Islet of Langerhans (tissue), 1 donor: ENCODE measurements around the gene COL9A1.

Experiments used
- FAIRE-seq: peaks from one replicate; lab custom pipeline; 2011; peaks lifted over from hg19 to GRCh38; lab: Jason Lieb, UNC

Gene COL9A1

DNA sequence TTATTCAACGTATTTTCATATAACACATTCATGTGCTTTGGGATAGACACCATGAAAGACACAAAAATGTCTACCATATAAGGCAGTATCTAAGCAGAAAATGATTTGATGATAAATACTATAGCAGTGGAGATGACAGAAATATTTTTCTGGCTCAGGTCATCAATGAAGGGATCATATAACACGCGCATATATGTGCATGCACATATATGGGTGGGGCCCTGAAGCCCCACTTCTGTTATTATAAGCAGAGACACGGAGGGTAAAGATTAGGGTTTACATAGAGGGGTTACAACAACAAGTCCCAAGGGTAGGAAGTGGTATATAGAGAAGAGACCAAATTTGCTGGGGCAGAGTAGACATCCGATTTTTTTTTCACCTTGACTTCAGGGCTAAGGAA is 16.0 kb downstream of the COL9A1 start:
- no peak for FAIRE-seq

- no peak for FAIRE-seq
These were observed 17.7 kb downstream of the COL9A1 start for GRCh38 chr6:70285201-70285600.

DNA sequence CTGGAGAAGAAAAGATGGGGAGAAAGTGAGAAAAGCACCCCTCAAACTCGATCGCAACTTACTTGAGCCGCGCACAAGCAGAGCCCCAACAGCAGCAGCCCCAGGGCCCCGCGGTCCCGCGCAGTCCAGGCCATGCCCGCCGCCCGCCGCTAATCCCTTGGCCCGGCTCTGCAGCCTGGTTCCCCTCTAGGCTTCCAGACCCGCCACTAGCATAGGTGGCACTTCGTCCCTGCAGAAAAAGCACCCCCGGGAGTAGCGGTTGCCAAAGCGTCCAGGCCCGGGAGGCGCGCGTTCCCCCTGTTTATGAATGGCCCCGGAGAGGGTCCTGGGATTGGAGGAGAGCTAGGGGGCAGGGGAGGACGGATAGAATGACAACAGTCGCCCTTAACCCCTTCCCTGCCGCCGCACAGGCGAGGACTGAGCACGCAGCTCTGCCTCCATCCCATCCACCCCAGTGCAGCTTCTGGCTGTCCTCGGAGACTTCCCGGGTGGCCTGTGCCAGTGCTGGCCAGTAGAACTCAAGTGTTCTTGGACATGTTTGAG is 19.9 kb downstream of the COL9A1 start:
- FAIRE-seq = no peak

GRCh38 chr6:70282312-70282918 is 20.5 kb downstream of the COL9A1 start:
- no peak for FAIRE-seq

- FAIRE-seq = no peak
These were observed 21.0 kb downstream of the COL9A1 start for GRCh38 chr6:70281923-70282311.

DNA sequence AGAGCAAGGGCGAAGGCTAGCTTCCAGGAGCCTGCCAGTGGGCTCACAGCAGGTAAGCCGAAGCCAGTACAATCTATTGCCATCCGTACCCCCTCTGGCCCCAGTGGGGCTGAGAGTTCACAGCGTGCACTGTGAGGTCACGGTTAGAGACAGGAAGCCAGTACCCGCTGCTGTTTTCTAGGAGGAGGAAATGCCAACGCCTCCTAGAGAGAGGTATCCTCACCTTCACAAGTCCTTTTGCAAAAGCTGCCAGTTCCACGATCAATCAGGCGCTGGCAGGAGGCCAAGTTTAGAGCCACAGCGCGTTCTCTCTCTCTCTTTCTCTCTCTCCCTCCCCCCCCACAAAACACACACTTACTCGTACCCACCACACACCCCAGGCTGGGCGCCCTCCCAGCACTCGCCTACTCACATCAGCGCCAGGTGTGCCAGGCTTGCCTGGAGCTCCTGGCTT is 22.5 kb downstream of the COL9A1 start:
- FAIRE-seq = no peak

DNA sequence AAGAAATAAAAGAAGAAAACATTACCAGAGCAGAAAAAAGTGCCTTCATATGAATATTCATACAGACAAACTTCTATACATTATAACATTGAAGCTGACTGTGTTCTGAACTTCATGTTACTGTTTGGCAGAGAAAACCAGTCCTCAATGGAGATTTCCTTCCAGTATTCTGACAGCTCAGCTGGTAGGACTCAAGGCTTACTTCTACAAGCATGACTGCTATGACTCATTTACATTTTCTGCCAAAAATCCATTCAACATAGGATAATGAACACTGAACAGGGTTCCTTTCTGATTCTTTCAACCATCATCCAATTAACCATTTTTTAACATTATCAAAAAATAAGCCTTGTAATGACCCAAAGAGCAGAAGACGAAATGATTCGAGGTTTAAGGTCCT is 25.4 kb downstream of the COL9A1 start:
- FAIRE-seq = no peak

- FAIRE-seq = no peak
These were observed 28.5 kb downstream of the COL9A1 start for GRCh38 chr6:70274338-70274737.

DNA sequence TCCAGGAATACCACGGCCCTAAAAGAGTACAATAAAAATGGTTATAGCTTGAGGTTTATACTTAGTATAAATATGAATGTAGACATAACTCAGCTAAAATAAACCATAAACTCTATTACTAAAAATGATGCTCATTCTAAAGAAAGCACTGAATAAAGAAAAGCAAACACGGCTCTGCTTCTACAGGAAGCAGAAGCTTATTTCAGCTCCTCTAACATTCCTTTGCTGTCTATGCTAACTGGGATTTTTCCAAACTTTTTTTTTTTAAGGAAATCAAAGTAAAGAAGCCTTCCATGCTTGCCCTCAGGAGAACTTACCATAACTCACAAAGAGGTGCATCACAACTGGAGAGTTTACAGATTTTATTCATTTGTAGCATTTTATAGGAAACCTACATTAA is 30.8 kb downstream of the COL9A1 start:
- FAIRE-seq = no peak

DNA sequence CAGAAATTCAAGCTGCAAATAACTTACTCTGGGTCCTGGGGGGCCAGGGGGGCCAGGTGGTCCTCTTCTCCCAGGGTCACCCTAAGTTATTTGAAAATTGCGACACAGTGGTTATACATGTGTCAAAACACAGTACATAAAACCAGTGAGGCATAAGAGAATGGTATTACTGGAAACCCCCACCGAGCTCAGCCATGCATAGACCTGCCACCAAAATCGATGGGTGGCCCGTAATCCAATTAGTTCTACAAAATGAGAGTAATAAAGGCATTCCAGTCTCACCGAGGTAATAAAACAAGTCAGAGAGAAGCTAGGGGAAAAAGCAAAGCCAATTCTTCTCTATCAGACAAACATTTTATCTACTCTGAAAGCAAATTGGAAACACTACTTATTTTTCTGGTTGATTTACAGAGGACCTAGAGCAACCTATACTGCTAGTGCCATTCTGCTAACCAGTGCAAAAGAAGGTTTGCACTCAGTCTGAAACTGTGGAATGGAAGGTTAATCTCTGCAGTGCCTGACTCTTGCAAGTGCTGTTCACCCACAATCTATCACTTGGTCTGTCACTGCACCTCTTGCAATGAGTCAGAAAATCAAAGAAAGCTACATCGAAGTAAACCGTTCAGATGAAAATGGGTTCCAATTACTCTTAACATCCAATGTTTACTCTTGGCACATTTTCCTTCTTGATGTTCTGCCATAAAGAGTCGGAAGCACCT is 32.4 kb downstream of the COL9A1 start:
- no peak for FAIRE-seq

- FAIRE-seq = no peak
These were observed 36.7 kb downstream of the COL9A1 start for GRCh38 chr6:70266142-70266541.

- peak; percentile 91 for FAIRE-seq
These were observed 38.6 kb downstream of the COL9A1 start for GRCh38 chr6:70264306-70264705.

DNA sequence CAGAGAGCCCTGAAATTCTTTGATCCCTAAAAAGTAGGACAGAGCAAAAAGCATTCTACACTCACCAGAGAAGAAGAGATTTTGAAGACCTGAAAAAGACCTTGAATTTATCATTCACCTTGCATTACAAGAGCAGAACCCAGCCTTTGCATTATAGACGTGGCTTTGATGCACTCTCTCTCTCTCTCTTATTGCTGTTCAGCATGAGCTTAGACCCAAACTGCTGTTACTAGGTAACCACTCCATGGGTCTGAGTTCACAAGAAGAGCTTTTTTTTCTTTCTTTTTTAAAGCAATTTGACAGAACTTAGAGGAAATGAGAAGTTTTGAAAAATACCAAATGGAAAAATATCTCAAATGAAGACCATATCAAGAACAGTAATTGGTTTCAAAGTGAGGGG is 44.4 kb downstream of the COL9A1 start:
- FAIRE-seq = no peak

DNA sequence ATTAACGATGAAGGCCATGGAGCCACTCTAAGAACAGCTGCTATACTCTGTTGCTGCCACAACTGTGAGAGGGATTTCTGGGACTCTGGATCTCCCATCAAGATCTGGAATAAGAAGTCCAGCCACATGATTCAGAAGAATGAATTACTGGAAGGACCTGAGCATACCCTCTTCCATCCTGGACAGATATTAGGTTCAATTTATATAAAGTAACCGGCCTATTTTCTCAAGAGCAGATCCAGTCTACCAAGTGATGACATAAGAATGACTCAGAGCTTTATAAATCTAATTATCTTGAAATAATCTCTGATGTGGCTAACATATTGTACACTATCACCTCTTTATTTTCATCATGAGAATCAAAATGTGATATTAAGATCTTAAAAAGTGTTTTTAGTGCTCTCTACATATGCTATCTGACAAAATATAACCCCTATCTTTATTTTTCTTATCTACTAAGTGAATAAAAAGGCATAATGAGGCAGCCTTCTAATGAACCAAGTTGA is 45.1 kb downstream of the COL9A1 start:
- no peak for FAIRE-seq

DNA sequence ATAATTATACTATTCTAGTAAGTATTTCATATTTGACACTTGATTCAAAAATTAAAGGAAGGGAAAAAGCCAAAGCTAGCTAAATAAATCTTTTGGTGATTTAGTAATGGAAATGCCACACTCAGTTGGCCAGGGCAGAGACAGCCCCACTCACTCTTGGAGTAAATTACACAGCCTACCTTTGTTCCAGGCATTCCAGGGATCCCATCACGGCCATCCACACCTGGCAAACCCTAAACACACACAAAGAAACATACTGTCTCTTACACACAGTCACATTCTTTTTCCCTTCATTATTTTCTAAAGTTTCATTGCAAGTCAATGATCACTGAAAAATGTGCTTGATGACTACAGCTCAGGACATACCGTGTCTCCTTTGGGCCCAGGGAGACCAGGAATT is 48.1 kb downstream of the COL9A1 start:
- FAIRE-seq = no peak

GRCh38 chr6:70253923-70254322 is 49.0 kb downstream of the COL9A1 start:
- FAIRE-seq = no peak

DNA sequence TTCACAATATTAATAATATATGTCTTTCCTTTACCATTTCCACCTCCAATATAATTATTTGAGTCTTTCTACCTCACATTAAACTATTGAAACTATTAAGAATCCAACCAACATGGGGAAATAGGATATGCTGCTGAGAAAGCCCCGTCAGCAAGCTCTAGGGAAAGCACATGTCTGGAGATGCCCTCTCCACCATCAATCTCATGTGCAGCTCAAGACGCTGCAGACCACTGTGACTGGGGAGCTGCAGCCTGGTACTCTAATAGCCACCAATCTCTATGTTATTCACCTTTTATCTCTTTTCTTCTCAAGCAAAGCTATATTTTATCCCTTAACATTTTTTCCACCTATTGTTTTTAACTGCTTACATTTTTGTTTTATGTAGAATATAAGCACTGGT is 50.3 kb downstream of the COL9A1 start:
- FAIRE-seq = no peak

DNA sequence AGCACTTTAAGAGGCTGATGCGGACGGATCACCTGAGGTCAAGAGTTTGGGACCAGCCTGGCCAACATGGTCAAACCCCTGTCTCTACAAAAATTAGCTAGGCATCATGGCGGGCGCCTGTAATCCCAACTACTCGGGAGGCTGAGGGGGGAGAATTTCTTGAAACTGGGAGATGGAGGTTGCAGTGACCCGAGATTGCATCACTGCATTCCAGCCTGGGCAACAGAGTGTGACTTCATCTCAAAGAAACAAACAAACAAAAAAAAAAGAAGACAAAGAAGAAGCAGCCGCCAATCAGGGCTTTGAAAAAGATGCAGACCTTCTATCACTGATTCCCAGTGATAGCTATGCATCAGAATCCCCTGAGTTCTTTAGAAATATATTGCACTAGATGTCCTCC is 56.8 kb downstream of the COL9A1 start:
- FAIRE-seq = no peak

DNA sequence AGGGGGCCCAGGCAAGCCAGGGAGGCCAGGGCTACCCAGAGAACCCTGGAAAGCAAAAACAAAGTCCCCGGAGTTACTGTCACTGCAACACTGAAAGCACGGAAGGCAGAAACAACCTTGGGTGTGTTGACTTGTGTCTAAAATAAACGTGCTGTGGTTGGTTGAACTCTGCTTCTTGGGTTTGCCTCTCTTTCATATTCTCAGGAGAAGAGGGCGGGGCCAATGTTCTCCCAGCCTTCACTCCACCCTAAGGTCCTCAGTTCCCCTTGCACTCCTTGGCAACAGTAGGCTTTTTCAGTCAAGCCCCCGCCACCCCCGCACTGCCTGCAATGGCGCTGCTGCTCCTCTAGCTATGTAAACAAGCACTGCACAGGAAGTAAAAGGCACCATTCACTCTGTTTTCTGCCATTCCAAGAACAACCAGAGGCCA is 60.9 kb downstream of the COL9A1 start:
- FAIRE-seq = no peak

DNA sequence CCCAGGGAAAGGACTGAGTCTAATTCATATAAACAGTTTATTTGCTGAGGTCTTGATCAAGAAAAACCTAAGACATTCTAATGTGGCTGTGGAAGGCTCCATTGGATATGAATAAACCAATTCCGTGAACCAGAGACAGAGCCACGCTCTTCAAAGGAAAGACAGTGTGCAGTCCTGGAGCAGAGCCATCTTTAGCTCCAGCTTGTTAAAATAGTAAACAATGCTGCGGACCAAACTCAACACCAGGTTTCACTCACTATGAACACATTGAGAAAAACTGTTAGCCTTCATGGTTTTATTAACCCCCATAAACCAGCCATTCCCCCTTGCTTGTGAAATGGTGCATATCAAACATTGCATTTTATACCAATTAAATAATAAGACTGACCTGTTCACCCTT is 61.9 kb downstream of the COL9A1 start:
- no peak for FAIRE-seq

DNA sequence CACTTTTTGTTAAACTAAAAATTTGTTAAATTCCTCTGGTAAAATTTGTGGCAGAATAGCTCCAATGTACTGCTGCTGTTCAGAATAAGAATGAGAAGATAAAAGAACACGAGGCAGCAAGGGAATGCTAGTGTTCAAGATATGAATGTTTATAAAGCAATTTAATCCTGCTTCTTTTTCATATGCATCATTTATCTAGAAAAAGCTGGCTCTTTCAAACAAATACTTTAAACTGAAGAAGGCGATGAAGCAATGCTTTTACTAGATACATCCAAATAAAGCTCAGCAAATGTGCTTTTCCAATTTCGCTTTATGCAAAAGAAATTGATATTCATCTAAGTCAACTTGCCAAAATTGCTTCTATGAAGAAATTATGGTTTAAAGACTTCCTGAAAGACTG is 66.5 kb downstream of the COL9A1 start:
- FAIRE-seq = no peak

- no peak for FAIRE-seq
These were observed 68.2 kb downstream of the COL9A1 start for GRCh38 chr6:70234561-70235236.

- FAIRE-seq = no peak
These were observed 71.6 kb downstream of the COL9A1 start for GRCh38 chr6:70231311-70231710.
